Lower leg skin (tissue), 3 donors: Measurements from ENCODE around the gene CRIP3.

Experiments
- CTCF ChIP-seq, 3 donors: fragments of 450-650 bp; IDR thresholded peaks; one replicate each; pipeline ENCODE4 v1.5.1; 2016; ENCODE audit warnings: antibody characterized with exemption in 3 of 3, mild to moderate bottlenecking in 3 of 3, moderate library complexity in 2 of 3
- POLR2A ChIP-seq, 2 donors: fragments of 450-650 bp; IDR thresholded peaks; one replicate each; pipeline ENCODE4 v1.6.1; 2016 to 2017; ENCODE audit warnings: antibody characterized with exemption in 2 of 2, mild to moderate bottlenecking in 1 of 2, moderate library complexity in 1 of 2

- TF ChIP-seq POLR2A (IDR thresholded peaks at IDR 0.05), result no peak
- TF ChIP-seq CTCF (IDR thresholded peaks at IDR 0.05), result no peak
Observed at GRCh38 chr6:43271944-43272343, 36.7 kb downstream of the CRIP3 start.
